ENCODE data around the gene ADARB2. TPM values are rescaled to one million over a fixed set of nuclear protein-coding genes. Genes with fewer than 3 reads are reported as not detected.

Gene ADARB2
- total and polyA plus RNA-seq, 10 of the 15 experiments (the other 5 are each of a cell fraction or from before 2014, with no cell fraction given): 0.02 to 4.1 (median 0.76) TPM

DNA sequence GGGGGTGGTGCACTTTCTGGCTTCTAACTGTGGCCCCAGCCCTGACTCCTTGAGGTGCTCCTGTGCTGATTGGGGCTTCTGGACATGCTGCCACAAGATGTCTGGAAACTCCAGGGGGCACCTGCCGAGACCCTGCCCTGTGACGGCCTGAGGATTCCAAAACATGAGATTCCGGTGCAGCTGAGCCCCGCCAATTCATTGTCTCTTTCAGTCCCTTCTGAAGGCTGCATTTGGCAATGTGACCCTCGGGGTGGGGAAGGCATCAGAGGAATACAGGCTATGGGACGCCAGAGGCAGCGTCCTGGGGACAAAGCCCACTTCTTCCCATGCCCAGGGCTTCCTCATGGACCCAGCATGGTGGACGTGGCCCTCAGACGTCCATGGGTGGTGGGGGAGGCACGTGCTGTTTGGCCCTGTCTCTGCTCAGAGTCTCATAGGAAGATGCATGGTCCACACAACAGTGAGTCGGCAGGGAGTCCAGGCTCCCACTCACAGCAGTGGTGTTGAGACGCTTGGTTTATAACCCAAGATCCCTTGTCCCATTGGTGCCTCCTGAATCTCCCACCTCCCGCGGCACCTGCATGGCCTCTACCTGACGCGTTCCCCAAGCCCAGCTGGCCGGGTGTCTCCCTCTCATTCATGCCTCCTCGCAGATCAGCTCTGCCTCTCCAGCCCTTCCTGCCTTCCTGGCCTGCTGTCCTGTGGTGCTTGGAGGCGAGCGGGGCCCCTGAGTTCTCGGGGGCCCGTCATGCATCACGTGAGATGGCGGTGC is 551.2 kb downstream of the ADARB2 start (continued):
- TF ChIP-seq, protein P1, sequence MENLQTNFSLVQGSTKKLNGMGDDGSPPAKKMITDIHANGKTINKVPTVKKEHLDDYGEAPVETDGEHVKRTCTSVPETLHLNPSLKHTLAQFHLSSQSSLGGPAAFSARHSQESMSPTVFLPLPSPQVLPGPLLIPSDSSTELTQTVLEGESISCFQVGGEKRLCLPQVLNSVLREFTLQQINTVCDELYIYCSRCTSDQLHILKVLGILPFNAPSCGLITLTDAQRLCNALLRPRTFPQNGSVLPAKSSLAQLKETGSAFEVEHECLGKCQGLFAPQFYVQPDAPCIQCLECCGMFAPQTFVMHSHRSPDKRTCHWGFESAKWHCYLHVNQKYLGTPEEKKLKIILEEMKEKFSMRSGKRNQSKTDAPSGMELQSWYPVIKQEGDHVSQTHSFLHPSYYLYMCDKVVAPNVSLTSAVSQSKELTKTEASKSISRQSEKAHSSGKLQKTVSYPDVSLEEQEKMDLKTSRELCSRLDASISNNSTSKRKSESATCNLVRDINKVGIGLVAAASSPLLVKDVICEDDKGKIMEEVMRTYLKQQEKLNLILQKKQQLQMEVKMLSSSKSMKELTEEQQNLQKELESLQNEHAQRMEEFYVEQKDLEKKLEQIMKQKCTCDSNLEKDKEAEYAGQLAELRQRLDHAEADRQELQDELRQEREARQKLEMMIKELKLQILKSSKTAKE (IDR thresholded peaks at IDR 0.05; ENCODE audit: low read depth, poor library complexity, severe bottlenecking): no peak
- TF ChIP-seq, protein P2, sequence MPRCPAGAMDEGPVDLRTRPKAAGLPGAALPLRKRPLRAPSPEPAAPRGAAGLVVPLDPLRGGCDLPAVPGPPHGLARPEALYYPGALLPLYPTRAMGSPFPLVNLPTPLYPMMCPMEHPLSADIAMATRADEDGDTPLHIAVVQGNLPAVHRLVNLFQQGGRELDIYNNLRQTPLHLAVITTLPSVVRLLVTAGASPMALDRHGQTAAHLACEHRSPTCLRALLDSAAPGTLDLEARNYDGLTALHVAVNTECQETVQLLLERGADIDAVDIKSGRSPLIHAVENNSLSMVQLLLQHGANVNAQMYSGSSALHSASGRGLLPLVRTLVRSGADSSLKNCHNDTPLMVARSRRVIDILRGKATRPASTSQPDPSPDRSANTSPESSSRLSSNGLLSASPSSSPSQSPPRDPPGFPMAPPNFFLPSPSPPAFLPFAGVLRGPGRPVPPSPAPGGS (IDR thresholded peaks at IDR 0.05; ENCODE audit: borderline replicate concordance, insufficient read depth, low read depth, low read length, poor library complexity, severe bottlenecking): no peak
- TF ChIP-seq, protein P3, sequence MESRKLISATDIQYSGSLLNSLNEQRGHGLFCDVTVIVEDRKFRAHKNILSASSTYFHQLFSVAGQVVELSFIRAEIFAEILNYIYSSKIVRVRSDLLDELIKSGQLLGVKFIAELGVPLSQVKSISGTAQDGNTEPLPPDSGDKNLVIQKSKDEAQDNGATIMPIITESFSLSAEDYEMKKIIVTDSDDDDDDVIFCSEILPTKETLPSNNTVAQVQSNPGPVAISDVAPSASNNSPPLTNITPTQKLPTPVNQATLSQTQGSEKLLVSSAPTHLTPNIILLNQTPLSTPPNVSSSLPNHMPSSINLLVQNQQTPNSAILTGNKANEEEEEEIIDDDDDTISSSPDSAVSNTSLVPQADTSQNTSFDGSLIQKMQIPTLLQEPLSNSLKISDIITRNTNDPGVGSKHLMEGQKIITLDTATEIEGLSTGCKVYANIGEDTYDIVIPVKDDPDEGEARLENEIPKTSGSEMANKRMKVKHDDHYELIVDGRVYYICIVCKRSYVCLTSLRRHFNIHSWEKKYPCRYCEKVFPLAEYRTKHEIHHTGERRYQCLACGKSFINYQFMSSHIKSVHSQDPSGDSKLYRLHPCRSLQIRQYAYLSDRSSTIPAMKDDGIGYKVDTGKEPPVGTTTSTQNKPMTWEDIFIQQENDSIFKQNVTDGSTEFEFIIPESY (IDR thresholded peaks at IDR 0.05): no peak
- TF ChIP-seq NR2C1 (IDR thresholded peaks at IDR 0.05) (no peak), ZNF384 (IDR thresholded peaks at IDR 0.05; ENCODE audit: borderline replicate concordance, low read depth, low read length) (no peak), SMAD1 (IDR thresholded peaks at IDR 0.05; ENCODE audit: low read depth, partially characterized antibody) (no peak), KLF5 (IDR thresholded peaks at IDR 0.05; ENCODE audit: partially characterized antibody) (no peak), YY1 (IDR thresholded peaks at IDR 0.05; ENCODE audit: low read depth, low read length) (no peak)
- TF ChIP-seq, protein P4, sequence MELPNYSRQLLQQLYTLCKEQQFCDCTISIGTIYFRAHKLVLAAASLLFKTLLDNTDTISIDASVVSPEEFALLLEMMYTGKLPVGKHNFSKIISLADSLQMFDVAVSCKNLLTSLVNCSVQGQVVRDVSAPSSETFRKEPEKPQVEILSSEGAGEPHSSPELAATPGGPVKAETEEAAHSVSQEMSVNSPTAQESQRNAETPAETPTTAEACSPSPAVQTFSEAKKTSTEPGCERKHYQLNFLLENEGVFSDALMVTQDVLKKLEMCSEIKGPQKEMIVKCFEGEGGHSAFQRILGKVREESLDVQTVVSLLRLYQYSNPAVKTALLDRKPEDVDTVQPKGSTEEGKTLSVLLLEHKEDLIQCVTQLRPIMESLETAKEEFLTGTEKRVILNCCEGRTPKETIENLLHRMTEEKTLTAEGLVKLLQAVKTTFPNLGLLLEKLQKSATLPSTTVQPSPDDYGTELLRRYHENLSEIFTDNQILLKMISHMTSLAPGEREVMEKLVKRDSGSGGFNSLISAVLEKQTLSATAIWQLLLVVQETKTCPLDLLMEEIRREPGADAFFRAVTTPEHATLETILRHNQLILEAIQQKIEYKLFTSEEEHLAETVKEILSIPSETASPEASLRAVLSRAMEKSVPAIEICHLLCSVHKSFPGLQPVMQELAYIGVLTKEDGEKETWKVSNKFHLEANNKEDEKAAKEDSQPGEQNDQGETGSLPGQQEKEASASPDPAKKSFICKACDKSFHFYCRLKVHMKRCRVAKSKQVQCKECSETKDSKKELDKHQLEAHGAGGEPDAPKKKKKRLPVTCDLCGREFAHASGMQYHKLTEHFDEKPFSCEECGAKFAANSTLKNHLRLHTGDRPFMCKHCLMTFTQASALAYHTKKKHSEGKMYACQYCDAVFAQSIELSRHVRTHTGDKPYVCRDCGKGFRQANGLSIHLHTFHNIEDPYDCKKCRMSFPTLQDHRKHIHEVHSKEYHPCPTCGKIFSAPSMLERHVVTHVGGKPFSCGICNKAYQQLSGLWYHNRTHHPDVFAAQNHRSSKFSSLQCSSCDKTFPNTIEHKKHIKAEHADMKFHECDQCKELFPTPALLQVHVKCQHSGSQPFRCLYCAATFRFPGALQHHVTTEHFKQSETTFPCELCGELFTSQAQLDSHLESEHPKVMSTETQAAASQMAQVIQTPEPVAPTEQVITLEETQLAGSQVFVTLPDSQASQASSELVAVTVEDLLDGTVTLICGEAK (IDR thresholded peaks at IDR 0.05; ENCODE audit: borderline replicate concordance): no peak
- TF ChIP-seq, protein P5, sequence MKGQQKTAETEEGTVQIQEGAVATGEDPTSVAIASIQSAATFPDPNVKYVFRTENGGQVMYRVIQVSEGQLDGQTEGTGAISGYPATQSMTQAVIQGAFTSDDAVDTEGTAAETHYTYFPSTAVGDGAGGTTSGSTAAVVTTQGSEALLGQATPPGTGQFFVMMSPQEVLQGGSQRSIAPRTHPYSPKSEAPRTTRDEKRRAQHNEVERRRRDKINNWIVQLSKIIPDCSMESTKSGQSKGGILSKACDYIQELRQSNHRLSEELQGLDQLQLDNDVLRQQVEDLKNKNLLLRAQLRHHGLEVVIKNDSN (IDR thresholded peaks at IDR 0.05; ENCODE audit: borderline replicate concordance, extremely low read length, insufficient read depth, low read depth, low read length): no peak
- TF ChIP-seq, protein P6, sequence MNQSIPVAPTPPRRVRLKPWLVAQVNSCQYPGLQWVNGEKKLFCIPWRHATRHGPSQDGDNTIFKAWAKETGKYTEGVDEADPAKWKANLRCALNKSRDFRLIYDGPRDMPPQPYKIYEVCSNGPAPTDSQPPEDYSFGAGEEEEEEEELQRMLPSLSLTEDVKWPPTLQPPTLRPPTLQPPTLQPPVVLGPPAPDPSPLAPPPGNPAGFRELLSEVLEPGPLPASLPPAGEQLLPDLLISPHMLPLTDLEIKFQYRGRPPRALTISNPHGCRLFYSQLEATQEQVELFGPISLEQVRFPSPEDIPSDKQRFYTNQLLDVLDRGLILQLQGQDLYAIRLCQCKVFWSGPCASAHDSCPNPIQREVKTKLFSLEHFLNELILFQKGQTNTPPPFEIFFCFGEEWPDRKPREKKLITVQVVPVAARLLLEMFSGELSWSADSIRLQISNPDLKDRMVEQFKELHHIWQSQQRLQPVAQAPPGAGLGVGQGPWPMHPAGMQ (IDR thresholded peaks at IDR 0.05; ENCODE audit: borderline replicate concordance): no peak

Measured in GM12878 (cell line).